ENCODE measurements around the gene BMP10. TPM values are rescaled to one million over a fixed set of nuclear protein-coding genes. Genes with fewer than 3 reads are reported as not detected.

Gene BMP10
- total RNA-seq, 1 experiment from 2014 or later = not detected

DNA sequence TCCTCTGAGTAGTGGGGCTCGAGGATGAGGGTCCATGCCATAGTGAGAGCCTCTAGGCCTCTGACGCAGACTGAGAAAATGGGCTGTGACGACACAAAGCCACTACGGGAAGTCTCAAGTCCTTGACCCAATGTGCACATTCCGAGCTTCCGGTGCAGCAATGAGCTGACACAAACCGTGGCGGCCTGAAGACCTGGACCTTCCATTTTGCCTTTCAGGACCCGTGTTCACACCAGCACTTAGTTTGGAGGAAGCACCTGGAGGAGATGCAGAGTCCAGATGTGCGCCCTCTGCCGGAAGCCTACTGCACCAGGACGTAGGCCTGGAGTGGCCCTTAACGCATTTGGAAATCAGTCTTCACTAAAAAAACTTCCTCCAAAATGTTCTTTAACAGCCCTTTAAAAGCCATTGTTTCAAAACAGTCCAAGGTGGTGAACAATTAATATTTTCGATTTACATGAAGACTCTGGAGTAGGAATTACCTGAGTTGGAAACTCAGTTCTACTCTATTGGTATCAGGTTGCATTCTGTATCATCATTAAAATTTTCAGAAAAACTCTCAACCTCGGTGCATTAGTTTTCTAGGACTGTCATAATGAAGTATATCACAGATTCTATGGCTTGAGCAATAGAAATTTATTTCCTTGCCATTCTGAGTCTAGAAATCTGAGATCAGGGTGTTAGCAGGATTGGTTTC lies 33.9 kb downstream of the BMP10 start:
- H4K8ac ChIP-seq (replicated peaks; ENCODE audit: insufficient read length, low read depth, low read length) = no peak overlapping the region
- no peak overlapping the region for H3K27ac ChIP-seq (ENCODE audit: insufficient read length, low read depth, low read length)
- H3T11ph ChIP-seq (ENCODE audit: low read length) = no peak overlapping the region
- H2BK120ac ChIP-seq (ENCODE audit: low read depth, low read length, poor library complexity, severe bottlenecking) = no peak overlapping the region
- H4K5ac ChIP-seq (ENCODE audit: insufficient read length, low read depth, low read length) = no peak overlapping the region
- no peak overlapping the region for H3K56ac ChIP-seq (ENCODE audit: insufficient read length, low read depth, low read length)
- no peaks in the 10 kb centered on the region for H3K4me1 ChIP-seq (ENCODE audit: insufficient read depth, low read length)
- H4K91ac ChIP-seq (ENCODE audit: insufficient read length, low read depth, low read length) = no peak overlapping the region
- no peak overlapping the region for H2BK12ac ChIP-seq (ENCODE audit: insufficient read length, low read depth, low read length)
- no peak overlapping the region for H3K4ac ChIP-seq (ENCODE audit: low read depth, low read length)
- no peaks in the 10 kb centered on the region for H3K23me2 ChIP-seq (ENCODE audit: insufficient read length, low read depth, low read length, poor library complexity, severe bottlenecking)
- peak; percentile 80 for DNase-seq
- peaks cover 0 to 3% of the 10 kb centered on the region in 2 experiments; a peak in 1 of 4 replicates for H3K4me1 Mint-ChIP-seq
- no peak overlapping the region for H3K14ac ChIP-seq (ENCODE audit: insufficient read depth, low read length)
- H3K9ac ChIP-seq (ENCODE audit: extremely low read depth, insufficient read length, low read length) = no peak overlapping the region
- no peak overlapping the region for H3K18ac ChIP-seq (ENCODE audit: insufficient read length, low read depth, low read length)
- H2AK5ac ChIP-seq (ENCODE audit: insufficient read length, low read length) = no peak overlapping the region
- H3K9me3 ChIP-seq (ENCODE audit: control insufficient read depth, low read depth, low read length) = peaks cover 4% of the 10 kb centered on the region
- H2BK15ac ChIP-seq (ENCODE audit: low read depth, low read length) = no peak overlapping the region
- H3K4me3 Mint-ChIP-seq = no peak overlapping the region
- H3K79me2 ChIP-seq (ENCODE audit: insufficient read depth, low read length) = no peaks in the 10 kb centered on the region
- no peak overlapping the region for H2BK20ac ChIP-seq (ENCODE audit: low read depth, low read length, poor library complexity, severe bottlenecking)
- no peak overlapping the region for H2AFZ ChIP-seq (ENCODE audit: low read length)
- WGBS (ENCODE audit: extremely low coverage, insufficient read length, low lambda C conversion rate) = no CpG with 5 or more reads among the region's 15 CpGs
- no peak overlapping the region for H2BK5ac ChIP-seq (ENCODE audit: insufficient read length, low read length)
- no peak overlapping the region for H3K4me2 ChIP-seq (ENCODE audit: insufficient read depth, insufficient read length, low read length)
- no peak overlapping the region for H3K23ac ChIP-seq (ENCODE audit: insufficient read length, low read depth, low read length)
- H3K36me3 Mint-ChIP-seq (ENCODE audit: insufficient read depth in 1 of 3, low read depth in 3 of 3) = peaks cover 0 to 10% (median 7%) of the 10 kb centered on the region in 3 experiments; a peak in 3 of 7 replicates
- no peaks in the 10 kb centered on the region for H3K27me3 ChIP-seq (ENCODE audit: insufficient read depth, low read length)
- no peak overlapping the region for H3K27ac Mint-ChIP-seq
- peaks cover 16 to 19% of the 10 kb centered on the region in 2 experiments for H3K9me3 Mint-ChIP-seq
- TF ChIP-seq, protein P1, sequence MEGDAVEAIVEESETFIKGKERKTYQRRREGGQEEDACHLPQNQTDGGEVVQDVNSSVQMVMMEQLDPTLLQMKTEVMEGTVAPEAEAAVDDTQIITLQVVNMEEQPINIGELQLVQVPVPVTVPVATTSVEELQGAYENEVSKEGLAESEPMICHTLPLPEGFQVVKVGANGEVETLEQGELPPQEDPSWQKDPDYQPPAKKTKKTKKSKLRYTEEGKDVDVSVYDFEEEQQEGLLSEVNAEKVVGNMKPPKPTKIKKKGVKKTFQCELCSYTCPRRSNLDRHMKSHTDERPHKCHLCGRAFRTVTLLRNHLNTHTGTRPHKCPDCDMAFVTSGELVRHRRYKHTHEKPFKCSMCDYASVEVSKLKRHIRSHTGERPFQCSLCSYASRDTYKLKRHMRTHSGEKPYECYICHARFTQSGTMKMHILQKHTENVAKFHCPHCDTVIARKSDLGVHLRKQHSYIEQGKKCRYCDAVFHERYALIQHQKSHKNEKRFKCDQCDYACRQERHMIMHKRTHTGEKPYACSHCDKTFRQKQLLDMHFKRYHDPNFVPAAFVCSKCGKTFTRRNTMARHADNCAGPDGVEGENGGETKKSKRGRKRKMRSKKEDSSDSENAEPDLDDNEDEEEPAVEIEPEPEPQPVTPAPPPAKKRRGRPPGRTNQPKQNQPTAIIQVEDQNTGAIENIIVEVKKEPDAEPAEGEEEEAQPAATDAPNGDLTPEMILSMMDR (conservative IDR thresholded peaks at IDR 0.05) = peak; percentile 91
- no peaks in the 10 kb centered on the region; the same call in 1 of the 2 replicates for H3K27me3 Mint-ChIP-seq (ENCODE audit: low read depth)
- H4K20me1 ChIP-seq (ENCODE audit: control insufficient read depth, insufficient read depth, insufficient read length) = no peaks in the 10 kb centered on the region
- no peaks in the 10 kb centered on the region for H3K79me1 ChIP-seq (ENCODE audit: insufficient read depth, low read depth, low read length, poor library complexity, severe bottlenecking)

Measured in H9 (cell line).